ENCODE data around the gene MAP1B.

Gene MAP1B

DNA sequence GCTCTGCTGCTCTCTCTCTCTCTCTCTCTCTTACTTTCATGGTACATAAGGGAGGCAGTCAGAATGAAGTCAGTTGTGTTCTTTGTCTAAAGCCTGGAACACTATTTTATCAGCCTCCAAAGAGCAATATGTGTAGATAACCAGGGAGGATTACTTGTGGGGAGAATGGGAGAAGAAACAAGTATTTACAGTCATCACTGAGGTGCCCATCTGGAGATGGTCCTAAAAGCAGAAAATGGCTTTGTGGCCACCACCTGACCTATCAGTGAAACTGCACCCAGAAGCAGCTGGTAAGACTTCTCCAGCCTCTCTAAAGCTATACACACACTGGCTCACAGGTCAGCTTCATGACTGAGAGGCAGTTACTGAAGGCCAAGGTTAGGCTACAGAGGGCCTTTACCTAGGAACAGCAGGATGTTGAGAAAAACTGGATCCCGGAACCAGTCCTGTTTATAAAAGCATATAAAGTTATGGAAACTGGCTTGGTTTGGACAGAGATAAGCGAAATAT, 137.6 kb downstream of the MAP1B start:
- no peak for DNase-seq (ENCODE audit: low read depth in 2 of 3, low spot score in 2 of 3)

DNA sequence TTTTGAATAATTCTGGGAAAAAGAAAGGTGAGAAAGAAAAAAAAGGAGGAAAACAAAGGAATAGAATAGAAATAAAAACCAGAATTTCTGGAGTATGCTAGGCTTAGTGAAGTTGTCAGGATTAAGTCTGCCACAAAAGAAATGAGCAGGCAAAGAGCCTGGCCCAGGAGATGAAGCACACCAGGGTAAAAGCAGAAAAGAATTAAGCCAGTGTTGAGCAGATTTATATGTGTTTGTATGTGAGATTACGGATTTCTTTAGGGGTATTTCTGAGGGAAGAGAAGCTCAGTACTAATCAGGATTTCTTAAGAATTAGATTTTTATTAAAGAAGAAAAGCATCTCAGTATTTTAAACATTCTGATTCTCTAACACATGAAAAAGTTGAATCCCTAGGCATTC, 138.3 kb downstream of the MAP1B start:
- DNase-seq (ENCODE audit: low read depth in 2 of 3, low spot score in 2 of 3): no peak

DNA sequence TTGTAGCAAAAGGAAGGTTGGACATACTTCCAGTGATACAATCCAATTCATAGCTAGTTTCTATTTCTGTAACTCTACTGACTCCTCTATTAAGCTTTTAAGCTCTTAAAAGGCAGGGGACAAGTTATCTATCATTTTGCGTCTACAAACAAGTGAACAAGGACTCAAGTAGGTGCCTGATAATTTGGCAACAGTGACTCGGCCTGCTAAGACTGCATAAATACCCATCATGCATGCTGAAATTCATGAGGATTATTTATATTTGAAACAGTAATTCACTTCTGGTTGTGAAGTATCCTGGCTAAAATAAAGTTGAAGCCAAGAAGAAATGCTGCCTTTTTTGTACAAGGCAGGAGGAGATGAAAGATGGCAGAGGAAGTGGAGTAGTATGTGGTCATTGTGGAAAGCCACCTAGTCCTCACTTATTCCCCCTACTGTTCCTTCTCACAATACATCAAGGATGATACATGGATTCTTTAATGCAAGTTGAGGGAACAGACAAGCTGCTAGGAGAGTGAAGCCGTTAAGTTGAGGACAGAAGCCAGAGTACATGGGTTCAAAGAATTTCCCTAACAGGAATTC, 138.8 kb downstream of the MAP1B start:
- DNase-seq (ENCODE audit: low read depth in 2 of 3, low spot score in 2 of 3): no peak

DNA sequence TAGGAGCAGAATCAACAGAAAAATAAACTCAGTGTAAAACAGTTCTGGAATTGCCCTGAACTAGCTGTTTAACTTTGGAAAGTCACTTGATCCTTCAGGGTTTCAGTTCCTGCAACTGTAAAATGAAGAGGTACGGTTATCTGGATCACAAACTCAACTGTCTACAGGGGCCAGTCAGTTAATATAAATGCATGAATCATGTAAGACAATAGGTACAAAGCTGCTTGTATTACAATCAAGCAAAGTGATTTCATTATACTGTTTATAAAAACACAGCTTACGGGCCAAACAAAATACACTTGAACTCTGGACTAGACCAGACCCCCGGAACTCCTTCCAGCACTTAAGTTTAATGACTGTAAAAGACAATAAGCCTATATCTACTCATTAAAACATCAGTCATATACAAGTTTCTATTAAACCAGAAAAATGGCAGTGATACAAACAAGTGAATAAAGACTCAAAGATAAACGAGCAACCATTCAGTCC, 139.7 kb downstream of the MAP1B start:
- DNase-seq (ENCODE audit: low read depth in 2 of 3, low spot score in 2 of 3): no peak

DNA sequence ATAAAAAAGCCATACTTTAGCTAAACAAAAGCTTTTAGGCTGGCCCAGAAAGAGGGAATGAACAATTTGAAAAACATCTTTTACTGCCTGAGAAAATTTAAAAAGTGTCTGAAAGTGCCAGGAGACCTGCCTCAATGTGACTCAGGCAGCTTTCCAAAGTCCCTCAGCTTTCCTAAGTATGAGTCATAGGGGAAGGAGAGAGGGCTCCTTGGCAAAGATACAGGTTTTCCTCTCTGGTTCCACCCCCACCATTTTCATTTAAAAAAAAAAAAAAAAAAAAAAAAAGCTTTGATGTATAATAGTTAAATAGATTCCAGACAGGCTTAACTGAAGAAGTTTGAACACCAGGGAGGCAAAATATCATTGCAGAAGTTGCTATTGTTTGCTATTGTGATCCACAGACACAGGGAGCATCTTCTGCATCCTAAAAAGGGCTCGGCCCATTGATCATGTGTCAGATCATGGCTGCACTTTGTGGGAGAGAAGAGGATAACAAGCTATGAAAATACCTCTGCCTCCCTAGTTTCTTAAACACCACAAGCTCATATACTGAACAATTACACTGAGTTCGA, 141.2 kb downstream of the MAP1B start:
- DNase-seq (ENCODE audit: low read depth in 2 of 3, low spot score in 2 of 3): no peak

DNA sequence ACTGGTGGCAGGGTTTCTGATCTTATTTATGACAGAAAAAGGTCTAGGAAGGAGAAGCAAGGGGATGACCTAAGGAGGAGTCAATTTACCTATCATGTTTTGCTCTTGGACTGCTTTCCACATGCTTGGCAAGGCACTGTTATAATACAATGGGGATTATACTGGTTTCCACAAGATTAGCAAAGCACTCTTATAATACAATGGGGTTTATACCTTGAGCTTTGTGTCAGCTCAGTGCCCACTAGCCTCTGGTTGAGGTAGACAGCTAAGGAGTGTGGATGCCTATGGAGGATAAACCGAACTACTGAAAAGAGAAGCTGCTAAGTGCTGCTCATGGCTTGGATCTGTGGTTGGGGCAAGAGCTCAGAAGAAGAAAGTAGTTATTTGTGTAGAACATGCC, 144.1 kb downstream of the MAP1B start:
- DNase-seq (ENCODE audit: low read depth in 2 of 3, low spot score in 2 of 3): no peak

DNA sequence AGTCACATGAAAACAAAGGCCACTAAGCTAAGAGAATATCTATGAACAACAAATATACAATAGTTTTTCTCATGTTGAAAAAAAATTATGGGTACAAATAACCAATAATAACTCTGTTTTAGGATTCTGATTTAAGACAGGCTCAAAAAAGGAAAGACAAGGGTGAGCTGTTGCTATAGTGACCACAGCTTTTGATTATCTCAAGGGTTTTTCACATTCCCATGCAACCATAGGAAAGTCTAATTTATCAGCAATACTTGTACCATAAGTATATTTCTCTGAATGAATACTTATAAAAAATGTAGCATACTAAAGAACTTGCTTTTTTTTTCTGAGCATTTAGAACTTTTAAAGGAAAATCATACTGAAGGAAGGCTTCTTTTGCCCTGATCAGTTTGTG, 144.7 kb downstream of the MAP1B start:
- no peak for DNase-seq (ENCODE audit: low read depth in 2 of 3, low spot score in 2 of 3)

DNA sequence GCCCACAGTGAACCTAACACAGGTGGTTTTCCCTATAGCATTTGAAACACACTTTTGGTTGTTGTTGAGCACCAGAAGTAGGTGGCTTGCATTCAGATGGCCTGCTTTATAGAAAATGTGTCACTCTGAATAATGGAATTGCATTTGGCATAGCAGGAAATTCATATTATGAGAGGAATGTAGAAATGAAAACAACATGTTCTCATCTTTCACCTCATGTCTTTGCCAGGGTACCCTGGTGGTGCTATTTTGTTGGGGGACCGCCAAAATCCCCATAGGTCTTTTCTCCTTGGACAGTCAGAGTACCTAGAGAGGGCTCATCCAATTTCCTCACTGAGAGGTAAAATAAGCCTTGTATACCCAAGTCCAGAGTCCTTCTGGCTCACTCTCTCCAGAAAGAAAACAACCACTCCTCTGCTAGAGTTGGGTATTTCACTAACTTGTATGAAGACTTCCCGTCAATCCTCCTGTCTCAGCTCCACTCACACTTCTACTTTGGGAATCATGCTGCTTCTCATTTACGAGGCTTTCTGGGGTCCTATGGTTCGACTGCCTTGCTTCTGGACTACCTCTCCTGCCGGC, 145.4 kb downstream of the MAP1B start:
- no peak for DNase-seq (ENCODE audit: low read depth in 2 of 3, low spot score in 2 of 3)

DNA sequence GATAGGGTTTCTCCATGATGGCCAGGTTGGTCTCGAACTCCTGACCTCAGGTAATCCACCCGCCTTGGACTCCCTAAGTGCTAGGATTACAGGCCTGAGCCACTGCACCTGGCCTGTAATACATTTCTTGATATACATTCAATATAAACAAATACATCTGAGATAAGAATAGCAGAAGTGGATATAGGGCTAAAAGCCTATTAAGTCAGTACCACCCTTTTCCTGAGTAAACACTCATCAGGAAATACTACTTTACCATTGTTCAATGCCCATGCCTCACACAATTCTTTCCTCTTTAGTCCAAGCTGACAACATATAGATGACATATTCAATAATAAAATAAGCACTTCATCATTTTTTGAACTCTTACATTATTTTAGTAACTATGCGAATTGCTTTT, 148.0 kb downstream of the MAP1B start:
- no peak for DNase-seq (ENCODE audit: low read depth in 2 of 3, low spot score in 2 of 3)

DNA sequence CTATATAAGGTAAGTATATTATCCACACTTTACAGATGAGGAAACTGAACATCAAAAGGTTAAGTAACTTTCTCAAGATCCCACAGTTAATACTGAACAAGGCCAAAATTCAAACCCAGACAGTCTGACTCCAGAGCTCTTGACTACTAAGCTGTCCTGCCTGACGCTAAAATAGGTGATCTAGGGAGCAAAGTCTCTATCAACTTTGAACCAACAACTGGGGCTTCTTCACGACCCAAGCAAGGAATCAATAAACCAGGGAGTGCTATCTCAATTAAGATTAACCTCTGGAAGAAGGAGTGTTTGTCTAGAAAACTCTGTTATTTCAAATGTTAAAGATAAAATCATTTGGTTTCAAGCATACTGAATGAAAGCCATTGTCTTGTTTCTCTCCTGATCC, 148.4 kb downstream of the MAP1B start:
- no peak for DNase-seq (ENCODE audit: low read depth in 2 of 3, low spot score in 2 of 3)

DNA sequence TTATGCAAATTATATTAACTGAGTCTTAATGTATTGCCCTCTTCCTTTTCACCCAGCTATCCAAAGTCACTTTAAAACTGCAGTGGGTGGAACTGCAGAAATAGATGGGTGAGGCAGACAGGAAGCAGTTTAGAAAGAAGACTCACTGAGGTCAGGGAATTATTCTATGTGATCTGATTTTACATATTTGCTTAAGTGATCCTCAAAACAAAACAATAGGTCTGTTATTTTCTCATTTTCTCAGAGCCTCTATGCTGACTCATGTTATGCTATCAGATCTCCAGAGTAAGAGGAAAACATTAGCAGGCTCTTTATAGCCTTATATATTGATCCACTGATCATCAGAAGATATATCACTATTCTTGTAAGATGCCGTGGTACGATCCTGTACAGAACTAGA, 149.3 kb downstream of the MAP1B start:
- DNase-seq (ENCODE audit: low read depth in 2 of 3, low spot score in 2 of 3): no peak

Measured in activated CD8-positive, alpha-beta memory T cell treated with anti-CD3 and anti-CD28 coated beads for 48 hours (primary cell).